MM.1S (cell line): ENCODE measurements around the gene GPA33.

Experiments used
- EZH2 ChIP-seq: fragments of 300-600 bp; sonication (generic); optimal IDR thresholded peaks from 2 replicates; pipeline ENCODE3; 2017; ENCODE audit warnings: low read depth, mild to moderate bottlenecking, antibody characterized with exemption, low read length, mixed read lengths
- TF ChIP-seq, protein P1 (sequence below): fragments of 300-600 bp; sonication (generic); IDR thresholded peaks from 2 replicates; pipeline ENCODE4 v1.5.1; 2016; ENCODE audit warnings: antibody characterized with exemption, low read length, mixed read lengths

DNA sequence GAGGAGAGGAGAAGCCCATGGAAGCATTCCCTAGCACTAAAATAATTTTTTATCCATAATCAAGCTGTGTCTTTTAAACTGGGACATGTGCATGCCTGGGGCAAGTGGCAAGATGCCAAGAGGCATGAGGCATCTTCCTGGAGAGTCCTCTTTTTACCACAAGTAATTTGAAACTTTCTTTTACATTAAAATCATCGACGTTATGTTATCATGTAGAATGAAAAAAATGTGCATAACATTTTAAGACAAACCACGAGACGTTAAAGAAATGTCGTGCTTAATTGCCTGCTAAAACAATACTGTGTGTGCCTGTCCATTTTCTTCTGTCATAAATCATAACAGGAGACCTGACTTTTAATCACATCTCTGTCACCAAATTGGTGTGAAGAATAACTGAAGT is 5.2 kb upstream of the GPA33 start:
- TF ChIP-seq, protein P1, sequence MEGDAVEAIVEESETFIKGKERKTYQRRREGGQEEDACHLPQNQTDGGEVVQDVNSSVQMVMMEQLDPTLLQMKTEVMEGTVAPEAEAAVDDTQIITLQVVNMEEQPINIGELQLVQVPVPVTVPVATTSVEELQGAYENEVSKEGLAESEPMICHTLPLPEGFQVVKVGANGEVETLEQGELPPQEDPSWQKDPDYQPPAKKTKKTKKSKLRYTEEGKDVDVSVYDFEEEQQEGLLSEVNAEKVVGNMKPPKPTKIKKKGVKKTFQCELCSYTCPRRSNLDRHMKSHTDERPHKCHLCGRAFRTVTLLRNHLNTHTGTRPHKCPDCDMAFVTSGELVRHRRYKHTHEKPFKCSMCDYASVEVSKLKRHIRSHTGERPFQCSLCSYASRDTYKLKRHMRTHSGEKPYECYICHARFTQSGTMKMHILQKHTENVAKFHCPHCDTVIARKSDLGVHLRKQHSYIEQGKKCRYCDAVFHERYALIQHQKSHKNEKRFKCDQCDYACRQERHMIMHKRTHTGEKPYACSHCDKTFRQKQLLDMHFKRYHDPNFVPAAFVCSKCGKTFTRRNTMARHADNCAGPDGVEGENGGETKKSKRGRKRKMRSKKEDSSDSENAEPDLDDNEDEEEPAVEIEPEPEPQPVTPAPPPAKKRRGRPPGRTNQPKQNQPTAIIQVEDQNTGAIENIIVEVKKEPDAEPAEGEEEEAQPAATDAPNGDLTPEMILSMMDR = no peak
- no peak for TF ChIP-seq EZH2
